Measurements from ENCODE around the gene PIK3C3.

Gene PIK3C3

GRCh38 chr18:41954827-41955613 lies at the start of gene PIK3C3:
Gene PIK3C3 (plus strand): TSS chr18:41955234. CDS start chr18:41955292, 58 bp downstream.
- peak; percentile 88 for DNase-seq

- no peak for DNase-seq
Observed at GRCh38 chr18:41905786-41906527, 49.1 kb upstream of the PIK3C3 start.

GRCh38 chr18:41906528-41907146 lies 48.4 kb upstream of the PIK3C3 start:
- no peak for DNase-seq

- no peak for DNase-seq
Observed at GRCh38 chr18:41917181-41917580, 37.9 kb upstream of the PIK3C3 start.

GRCh38 chr18:41921770-41922169 lies 33.3 kb upstream of the PIK3C3 start:
- DNase-seq, result no peak

GRCh38 chr18:41922176-41922575 lies 32.9 kb upstream of the PIK3C3 start:
- DNase-seq, result no peak

- DNase-seq, result no peak
Observed at GRCh38 chr18:41922841-41923240, 32.2 kb upstream of the PIK3C3 start.

GRCh38 chr18:41923446-41923845 lies 31.6 kb upstream of the PIK3C3 start:
- DNase-seq, result no peak

GRCh38 chr18:41928581-41928980 lies 26.5 kb upstream of the PIK3C3 start:
- DNase-seq, result no peak

GRCh38 chr18:41932899-41933298 lies 22.1 kb upstream of the PIK3C3 start:
- DNase-seq, result no peak

- DNase-seq, result no peak
Observed at GRCh38 chr18:41933778-41934177, 21.3 kb upstream of the PIK3C3 start.

GRCh38 chr18:41936471-41937134 lies 18.4 kb upstream of the PIK3C3 start:
- DNase-seq, result no peak

- DNase-seq, result no peak
Observed at GRCh38 chr18:41938445-41938844, 16.6 kb upstream of the PIK3C3 start.

- DNase-seq, result no peak
Observed at GRCh38 chr18:41939326-41939725, 15.7 kb upstream of the PIK3C3 start.

- DNase-seq, result no peak
Observed at GRCh38 chr18:41940506-41941215, 14.4 kb upstream of the PIK3C3 start.

- no peak for DNase-seq
Observed at GRCh38 chr18:41942254-41942653, 12.8 kb upstream of the PIK3C3 start.

GRCh38 chr18:41948544-41949110 lies 6.4 kb upstream of the PIK3C3 start:
- no peak for DNase-seq

GRCh38 chr18:41949206-41949920 lies 5.7 kb upstream of the PIK3C3 start:
- DNase-seq, result no peak

GRCh38 chr18:41955688-41956087 lies 654 bp downstream of the PIK3C3 start:
- no peak for DNase-seq

GRCh38 chr18:41959045-41959444 lies 4.0 kb downstream of the PIK3C3 start:
- no peak for DNase-seq

GRCh38 chr18:41965634-41966255 lies 10.7 kb downstream of the PIK3C3 start:
- DNase-seq, result no peak
